H1 (cell line): ENCODE measurements around the gene RFPL2. TPM values are rescaled to one million over a fixed set of nuclear protein-coding genes. Genes with fewer than 3 reads are reported as not detected.

Experiments used
- ATF3 ChIP-seq: IDR thresholded peaks from 2 replicates; pipeline ENCODE4 v1.6.1; 2011; ENCODE audit warnings: low read depth, mild to moderate bottlenecking, low read length; ENCODE audit not compliant: insufficient read depth
- EGR1 ChIP-seq: IDR thresholded peaks from 2 replicates; pipeline ENCODE4 v1.6.1; 2011; ENCODE audit warnings: low read depth, low read length, borderline replicate concordance
- HDAC2 ChIP-seq, 2 experiments: fragments of 300-600 bp in 1 of 2; sonication (generic) in 1 of 2; IDR thresholded peaks; 2 replicates each; pipeline ENCODE4 v1.6.1; 2011 to 2012; ENCODE audit warnings: low read depth in 2 of 2, low read length in 2 of 2, mild to moderate bottlenecking in 2 of 2, moderate library complexity in 2 of 2, borderline replicate concordance in 1 of 2, inconsistent platforms in 1 of 2
- NANOG ChIP-seq: IDR thresholded peaks from 2 replicates; pipeline ENCODE4 v1.6.1; 2011; ENCODE audit warnings: low read length, low read depth, mild to moderate bottlenecking, inconsistent platforms; ENCODE audit not compliant: insufficient read depth, poor library complexity, severe bottlenecking
- SIRT6 ChIP-seq: IDR thresholded peaks from one replicate; pipeline ENCODE4 v1.7.1; 2012; ENCODE audit warnings: low read length, inconsistent platforms
- SP4 ChIP-seq: IDR thresholded peaks from 2 replicates; pipeline ENCODE4 v1.6.1; 2012; ENCODE audit warnings: low read length, inconsistent platforms
- TBP ChIP-seq: IDR thresholded peaks from 2 replicates; pipeline ENCODE4 v1.6.1; 2011; ENCODE audit warnings: low read depth, low read length, improper control_type of control experiment
- polyA plus RNA-seq, 7 experiments: library from polyadenylated mRNA; depleted of rRNA in 3 of 7; stranded (reverse) in 5 of 7; unstranded in 2 of 7; fragments of >200 nt in 5 of 7; fragments of 200-250 nt in 2 of 7; gene quantifications; 1 replicate in 5 of 7; 2 replicates in 1 of 7; 4 replicates in 1 of 7; pipeline versions ENCODE4 v1.2.1 to v1.2.3, GENCODE V29; 2011 to 2013; ENCODE audit warnings: missing spikeins in 2 of 7, mixed read lengths in 2 of 7
- total RNA-seq: library from RNA; stranded (reverse); fragmentation: NEBNext Ultra II Directional; extraction: Animal tissue kit (Norgen Biotek cat#: 25700); gene quantifications from 2 replicates; pipeline ENCODE4 v1.2.1, GENCODE V29; 2021
- TF ChIP-seq, protein P1 (sequence below): IDR thresholded peaks from 2 replicates; pipeline ENCODE4 v1.6.1; 2012; ENCODE audit warnings: low read length, inconsistent platforms
- TF ChIP-seq, protein P2 (sequence below): IDR thresholded peaks from 2 replicates; pipeline ENCODE4 v1.6.1; 2011; ENCODE audit warnings: low read length, improper control_type of control experiment

Gene RFPL2
- total and polyA plus RNA-seq, 2 of the 8 experiments (the other 6 are each of a cell fraction or from before 2014, with no cell fraction given): 0.15 to 0.19 TPM

DNA sequence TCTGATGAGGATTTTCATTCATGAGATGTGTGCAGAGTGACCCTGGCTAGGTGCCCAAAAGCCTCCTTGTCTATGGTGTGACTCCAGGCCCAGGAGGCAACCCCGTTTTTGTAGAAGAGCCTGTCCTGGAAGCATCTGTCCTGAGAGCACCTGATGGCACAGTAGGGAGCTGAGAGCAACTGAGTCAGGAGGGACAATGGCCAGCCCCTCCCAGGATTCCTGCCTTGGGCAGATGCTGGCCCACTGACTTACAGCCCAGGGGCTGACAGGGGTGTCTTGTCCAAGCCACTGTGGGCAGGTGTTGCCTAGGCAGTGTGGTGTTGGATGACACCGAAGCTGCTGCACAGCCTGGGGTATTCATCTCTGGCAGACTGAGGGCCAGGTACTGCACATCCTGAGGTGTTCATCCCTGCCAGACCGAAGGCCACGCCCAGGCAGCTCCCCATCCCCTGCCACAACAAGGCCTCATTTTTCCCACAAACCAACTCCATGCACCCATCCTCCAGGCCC, 3.2 kb upstream of the RFPL2 start (continued):
- TF ChIP-seq ATF3 (no peak), SP4 (no peak), NANOG (no peak), HDAC2 (IDR thresholded peaks at IDR 0.05; ENCODE audit: borderline replicate concordance in 1 of 2, low read depth in 2 of 2, low read length in 2 of 2) (no peak), EGR1 (no peak), SIRT6 (no peak), TBP (no peak)
- TF ChIP-seq, protein P1, sequence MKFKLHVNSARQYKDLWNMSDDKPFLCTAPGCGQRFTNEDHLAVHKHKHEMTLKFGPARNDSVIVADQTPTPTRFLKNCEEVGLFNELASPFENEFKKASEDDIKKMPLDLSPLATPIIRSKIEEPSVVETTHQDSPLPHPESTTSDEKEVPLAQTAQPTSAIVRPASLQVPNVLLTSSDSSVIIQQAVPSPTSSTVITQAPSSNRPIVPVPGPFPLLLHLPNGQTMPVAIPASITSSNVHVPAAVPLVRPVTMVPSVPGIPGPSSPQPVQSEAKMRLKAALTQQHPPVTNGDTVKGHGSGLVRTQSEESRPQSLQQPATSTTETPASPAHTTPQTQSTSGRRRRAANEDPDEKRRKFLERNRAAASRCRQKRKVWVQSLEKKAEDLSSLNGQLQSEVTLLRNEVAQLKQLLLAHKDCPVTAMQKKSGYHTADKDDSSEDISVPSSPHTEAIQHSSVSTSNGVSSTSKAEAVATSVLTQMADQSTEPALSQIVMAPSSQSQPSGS: no peak
- TF ChIP-seq, protein P2, sequence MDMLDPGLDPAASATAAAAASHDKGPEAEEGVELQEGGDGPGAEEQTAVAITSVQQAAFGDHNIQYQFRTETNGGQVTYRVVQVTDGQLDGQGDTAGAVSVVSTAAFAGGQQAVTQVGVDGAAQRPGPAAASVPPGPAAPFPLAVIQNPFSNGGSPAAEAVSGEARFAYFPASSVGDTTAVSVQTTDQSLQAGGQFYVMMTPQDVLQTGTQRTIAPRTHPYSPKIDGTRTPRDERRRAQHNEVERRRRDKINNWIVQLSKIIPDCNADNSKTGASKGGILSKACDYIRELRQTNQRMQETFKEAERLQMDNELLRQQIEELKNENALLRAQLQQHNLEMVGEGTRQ: no peak
- TF ChIP-seq, all 59 proteins: peak for 0
